Right ventricle myocardium superior (tissue), 1 donor: Measurements from ENCODE around the gene PSMA3. TPM values are rescaled to one million over a fixed set of nuclear protein-coding genes. Genes with fewer than 3 reads are reported as not detected.
A peak's percentile ranks its signal among the peaks of the same experiment; 100 is the strongest.
"Not testable (repeated sequence)": the region's sequence is repeated elsewhere in the genome, so short reads cannot be mapped to it uniquely, and the experiment has no call there.

Experiments
- ATAC-seq: fragments of 200-7000 bp; cut with Tn5 transposase; one replicate; pipeline ENCODE4 v1.9.1; 2020; ENCODE audit warnings: mild to moderate bottlenecking; ENCODE audit not compliant: poor library complexity
- DNase-seq: peaks from one replicate; pipeline ENCODE4 v3.0.0-alpha.2; 2020
- intact Hi-C: fragments of 100-400 bp; cut with DNase I; formaldehyde crosslinking; loops from one replicate; pipeline ENCODE4 v1.11.2; 2022
- total RNA-seq: library from RNA; stranded (reverse); fragmentation: NEBNext Ultra II Directional; extraction: Animal tissue kit (Norgen Biotek cat#: 25700); gene quantifications from one replicate; pipeline ENCODE4 v1.2.1, GENCODE V29; 2021
- donor health status: DM: no; HTN: yes; CAD: no; lungs with severe emphysema.

PSMA3 gene
- total RNA-seq, 1 donor from 2014 or later = 162 TPM

DNA sequence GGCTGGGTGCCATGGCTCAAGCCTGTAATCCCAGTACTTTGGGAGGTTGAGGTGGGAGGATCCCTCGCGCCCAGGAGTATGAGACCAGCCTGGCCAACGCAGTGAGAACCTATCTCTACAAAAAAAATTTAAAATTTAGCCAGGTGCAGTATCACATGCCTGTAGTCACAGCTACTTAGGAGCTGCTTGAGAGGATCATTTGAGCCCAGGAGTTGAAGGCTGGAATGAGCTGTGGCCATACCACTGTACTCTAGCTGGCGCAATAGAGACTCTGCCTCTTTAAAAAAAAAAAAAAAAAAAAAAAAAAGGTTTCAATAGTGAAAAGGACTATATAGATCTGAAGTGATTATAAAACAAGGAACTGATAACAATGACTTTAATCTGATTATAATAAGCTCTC, 13.5 kb downstream of the PSMA3 start:
- ATAC-seq (no peak), DNase-seq (no peak)
- intact Hi-C loops = no loop called here

DNA sequence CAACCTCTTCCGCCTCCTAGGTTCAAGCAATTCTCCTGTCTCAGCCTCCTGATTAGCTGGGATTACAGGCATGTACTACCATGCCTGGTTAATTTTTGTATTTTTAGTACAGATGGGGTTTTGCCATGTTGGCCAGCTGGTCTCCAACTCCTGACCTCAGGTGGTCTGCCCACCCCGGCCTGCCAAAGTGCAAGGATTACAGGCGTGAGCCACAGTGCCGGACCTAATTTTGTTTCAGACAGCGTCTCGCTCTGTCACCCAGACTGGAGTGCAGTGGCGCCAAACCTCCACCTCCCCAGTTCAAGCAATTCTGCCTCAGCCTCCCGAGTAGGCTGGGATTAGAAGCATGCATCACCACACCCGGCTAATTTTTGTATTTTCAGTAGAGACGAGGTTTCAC, 17.4 kb downstream of the PSMA3 start:
- ATAC-seq, DNase-seq, intact Hi-C loops: not testable (repeated sequence)

DNA sequence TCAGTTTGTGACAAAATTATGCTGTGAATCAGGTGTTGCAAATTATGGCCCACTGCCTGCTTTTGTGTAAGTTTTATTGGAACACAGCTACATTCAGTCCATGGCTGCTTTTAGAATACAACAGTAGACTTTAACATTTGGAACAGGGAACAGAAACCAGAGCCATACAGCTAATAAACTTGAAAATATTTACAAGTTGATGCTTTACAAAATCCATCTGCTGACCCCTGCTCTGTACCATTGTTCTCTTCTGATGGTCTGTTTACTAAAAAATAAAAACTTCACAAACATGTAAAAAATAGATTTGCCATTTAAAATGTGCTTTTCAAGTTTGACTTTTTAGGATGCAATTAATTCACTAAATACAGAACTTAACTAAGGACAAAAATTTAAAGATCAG, 20.8 kb downstream of the PSMA3 start:
- ATAC-seq (no peak), DNase-seq (no peak)
- intact Hi-C loops = no loop called here

DNA sequence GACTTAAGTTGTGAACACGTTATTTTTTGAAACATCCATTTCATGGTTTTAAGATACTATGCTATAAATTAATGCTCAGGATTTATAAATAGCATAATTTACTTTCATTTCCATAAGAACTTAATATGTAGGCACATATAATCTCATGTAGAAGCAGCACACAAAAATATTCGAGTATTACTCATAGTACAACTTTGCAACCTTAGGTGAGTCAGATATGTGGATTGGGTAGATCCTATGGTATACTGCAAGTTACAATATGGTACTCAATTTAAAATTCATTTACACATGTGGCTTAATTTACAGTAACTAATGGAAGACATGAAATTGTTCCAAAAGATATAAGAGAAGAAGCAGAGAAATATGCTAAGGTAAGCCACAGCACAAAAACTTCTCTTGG, 26.0 kb downstream of the PSMA3 start:
- DNase-seq (no peak), ATAC-seq (no peak)
- intact Hi-C loops = no loop called here

DNA sequence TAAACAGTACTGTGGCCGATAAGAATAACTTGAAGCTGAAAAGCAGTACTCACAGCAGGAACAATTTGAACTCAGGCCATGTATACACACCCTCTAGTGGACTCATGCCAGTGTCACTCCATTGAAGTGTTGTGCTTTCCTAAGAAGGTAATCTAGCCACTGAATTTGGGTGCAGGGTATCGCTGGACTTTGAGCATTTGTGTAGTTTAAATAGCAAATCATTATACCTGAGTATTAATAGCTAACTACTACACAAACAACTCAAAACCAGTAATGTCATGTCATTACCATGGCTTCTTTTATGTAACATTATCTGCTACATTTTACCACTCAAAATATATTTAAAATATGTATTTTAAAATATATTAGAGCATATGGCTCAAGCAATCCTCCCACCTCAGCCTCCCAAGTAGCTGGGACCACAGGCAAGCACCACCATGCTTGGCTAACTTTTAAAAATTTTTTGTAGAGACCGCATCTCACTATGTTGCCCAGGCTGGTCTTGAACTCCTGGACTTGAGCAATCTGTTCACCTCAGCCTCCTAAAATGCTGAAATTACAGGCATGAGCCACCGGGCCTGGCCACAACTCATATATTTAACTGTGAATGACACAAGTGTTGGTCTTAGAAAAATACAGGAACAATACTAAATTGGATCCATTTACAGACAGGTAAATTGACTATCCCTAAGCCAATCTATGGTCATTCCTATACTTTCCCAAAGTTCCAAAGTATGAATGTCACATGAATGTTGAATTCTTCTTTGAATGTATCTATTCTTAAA, 28.1 kb downstream of the PSMA3 start:
- peak; percentile 91 for ATAC-seq
- intact Hi-C loops = no loop called here
- no peak for DNase-seq

DNA sequence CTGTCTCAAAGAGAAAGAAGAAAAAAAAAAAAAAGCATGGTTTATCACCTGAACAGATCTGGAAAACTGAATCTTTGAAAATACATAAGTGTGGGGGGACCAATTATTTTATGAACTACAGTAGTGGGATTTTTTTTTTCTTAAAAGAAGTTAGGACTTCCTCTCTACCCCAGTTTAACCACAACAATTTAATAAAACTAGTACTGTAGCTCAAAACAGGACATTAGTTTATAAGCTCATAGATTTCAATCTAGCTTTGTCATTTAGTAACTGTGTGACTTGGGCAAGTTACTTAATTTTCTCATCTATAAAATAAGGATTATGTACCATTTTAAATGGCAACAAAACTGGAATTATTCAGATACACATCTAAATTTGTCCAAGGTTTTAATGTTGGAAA, 30.2 kb downstream of the PSMA3 start:
- no peak for ATAC-seq
- intact Hi-C loops = no loop called here
- no peak for DNase-seq

DNA sequence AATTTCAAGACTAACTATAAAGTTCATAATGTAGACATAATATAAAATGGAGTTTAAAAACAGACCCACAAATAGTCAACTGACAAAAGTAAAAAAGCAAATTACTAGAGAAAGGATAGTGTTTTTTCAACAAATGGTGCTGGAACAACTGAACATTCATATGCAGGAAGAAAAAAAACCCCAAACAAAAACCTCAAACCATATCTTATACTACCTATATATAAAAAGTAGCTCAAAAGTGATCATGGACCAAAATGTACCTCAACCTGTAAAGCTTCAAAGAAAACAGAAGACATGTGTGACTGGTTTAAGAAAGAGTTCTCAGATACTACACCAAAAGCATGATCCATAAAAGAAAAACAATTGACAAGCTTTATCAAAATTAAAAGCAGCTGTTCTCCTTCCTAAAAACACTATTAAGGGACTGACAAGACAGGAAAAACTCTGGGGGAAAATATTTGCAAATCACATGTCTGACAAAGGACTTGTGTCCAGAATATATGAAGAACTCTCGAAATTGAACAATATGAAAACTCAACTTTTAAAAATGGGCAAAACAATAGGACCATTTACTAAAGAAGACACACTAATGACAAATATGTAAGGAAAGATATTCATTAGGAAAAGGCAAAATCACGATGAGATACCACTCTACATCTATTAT, 31.0 kb downstream of the PSMA3 start:
- ATAC-seq (no peak), DNase-seq (no peak)
- intact Hi-C loops = no loop called here

DNA sequence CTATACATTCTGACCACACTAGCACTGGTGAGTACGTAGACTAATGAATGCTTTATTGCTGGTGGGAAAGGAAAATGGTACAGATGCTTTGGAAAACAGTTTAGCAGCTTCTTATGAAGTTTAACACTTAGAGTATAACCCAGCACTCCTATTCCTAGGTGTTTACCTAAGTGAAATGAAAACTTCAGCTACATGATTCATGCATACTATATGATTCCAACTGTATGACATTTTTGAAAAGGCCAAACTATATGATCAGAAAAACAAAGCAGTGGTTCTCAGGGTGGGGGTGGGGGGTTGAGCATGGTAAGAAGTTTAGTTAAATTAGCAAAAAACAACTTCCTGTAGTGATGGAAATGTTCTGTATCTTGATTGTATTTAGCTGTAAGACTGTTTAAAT, 31.6 kb downstream of the PSMA3 start:
- no peak for DNase-seq
- intact Hi-C loops = no loop called here

DNA sequence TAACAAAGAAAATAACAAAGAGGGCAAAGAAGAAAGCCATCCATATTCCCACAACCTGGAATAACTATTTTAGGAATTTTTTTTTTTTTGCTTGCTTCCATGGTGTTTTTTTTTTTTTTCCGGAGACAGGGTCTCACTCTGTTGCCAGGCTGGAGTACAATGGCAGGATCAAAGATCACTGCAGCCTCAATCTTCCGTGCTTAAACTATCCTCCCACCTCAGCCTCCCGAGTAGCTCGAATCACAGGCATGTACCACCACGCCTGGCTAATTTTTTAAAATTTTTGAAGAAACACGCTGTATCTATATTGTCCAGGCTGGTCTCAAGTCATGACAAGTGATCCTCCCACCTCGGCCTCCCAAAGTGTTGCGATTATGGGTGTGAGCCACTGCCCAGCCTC, 33.5 kb downstream of the PSMA3 start:
- DNase-seq (no peak), ATAC-seq (no peak)
- intact Hi-C loops = no loop called here

More for the DNA sequence above, 31.6 kb downstream of the PSMA3 start:
- ATAC-seq = no peak

DNA sequence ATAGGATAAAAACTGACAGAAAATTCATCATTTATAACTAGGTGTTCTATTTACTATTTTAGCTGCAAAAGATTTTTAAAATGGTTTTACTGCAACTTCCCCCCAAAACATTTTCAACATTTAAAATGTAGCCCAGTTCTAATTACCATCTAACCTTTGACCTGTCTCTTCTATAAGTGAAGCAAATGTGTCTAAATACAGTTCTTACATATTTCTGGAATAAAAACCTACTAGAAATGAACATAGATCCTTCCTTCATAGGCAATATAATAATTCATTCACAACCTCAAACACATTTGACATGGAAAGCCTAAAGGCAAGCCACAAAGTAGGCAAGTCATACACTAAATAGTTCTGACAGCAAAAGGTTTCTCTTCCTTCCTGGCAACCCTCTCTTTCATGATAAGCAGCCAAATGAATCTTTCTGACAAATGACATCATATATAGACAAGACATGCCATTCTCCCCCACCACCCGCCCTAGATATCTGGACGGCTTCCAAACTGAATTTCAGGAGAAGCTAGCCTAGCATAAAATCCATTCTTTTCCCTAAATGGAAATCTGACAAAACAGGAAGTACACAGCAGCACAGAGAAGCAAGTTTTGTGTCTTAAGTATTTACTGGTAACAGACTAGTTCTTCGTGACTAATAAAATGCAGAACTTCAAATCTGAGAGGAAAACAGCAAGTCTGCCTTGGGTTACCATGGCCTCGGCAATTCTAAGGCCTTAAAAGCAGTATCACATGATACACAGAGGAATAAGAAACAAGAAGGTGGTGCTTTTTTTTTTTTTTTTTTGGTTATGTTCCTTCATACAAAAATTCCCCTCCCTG, 36.5 kb downstream of the PSMA3 start:
- intact Hi-C loops = no loop called here
- DNase-seq = no peak

DNA sequence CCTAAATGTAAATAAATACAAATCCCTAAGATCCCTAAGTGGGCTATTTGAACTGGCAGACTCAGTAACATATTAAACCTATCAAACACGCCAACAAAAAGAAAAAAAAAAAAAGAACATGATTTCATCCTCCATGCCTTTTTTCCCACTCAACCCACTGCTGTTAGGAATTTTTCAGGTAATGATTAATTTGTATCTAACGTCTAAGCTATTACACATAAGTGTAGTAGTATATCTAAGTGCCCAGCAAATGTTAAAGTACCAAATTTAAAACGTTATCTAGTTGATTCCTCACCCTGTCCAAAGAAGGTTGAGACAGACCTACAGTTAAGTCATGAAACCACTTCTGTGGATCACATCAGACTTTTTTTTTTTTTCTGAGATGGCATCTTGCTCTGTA, 37.3 kb downstream of the PSMA3 start:
- peak; percentile 13 for ATAC-seq
- intact Hi-C loops = no loop called here
- DNase-seq = no peak

More for the DNA sequence above, 36.5 kb downstream of the PSMA3 start:
- ATAC-seq = peak; percentile 75

DNA sequence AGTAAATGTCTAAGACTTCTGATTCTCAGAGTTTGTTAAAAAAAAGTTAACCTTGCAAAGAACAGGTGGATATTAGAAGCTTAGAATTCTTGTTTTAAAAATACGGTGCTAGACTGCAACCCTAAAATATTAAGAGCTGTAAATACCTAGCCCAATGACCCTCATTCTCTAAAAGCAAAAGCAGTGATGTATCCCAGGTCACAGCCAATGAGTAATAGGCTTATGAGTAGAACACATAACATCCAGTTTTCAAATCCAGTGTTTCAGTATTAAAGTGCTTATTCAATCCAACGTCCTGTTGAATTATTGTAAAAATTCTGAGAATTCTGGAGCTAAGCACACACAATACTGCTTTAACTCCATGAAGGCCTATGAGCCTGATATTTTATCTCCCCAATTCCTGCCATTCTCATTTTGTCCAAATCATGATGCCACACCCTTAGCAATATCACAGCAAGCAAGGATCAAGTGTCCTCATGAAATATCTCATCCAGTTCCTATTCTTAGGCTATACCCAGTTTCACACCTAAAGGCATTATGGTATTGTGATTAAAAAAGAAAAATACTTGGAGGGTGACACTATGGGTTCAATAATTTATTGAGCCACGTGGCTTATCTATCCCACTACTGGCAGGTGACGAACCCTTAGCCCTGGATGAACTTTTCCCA, 38.4 kb downstream of the PSMA3 start:
- intact Hi-C loops = no loop called here
- ATAC-seq = no peak
- DNase-seq = no peak

DNA sequence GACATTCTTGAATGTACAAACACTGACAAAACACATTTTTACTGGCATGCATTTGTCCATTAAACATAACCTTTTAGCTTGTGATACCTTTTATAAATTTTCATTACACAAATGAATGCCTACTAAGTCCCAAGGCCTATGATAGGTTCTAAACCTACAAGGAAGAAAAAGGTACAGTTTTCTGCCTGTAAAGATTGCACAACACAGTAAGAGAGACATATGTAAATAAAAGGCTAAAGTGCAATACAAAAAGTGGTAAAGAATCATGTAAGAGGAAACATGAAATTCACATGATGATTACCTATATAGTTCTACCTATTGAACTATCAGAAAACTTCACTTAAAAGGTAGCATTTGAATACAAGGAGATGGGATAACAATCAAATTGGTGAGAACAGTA, 39.1 kb downstream of the PSMA3 start:
- DNase-seq = no peak
- intact Hi-C loops = no loop called here
- no peak for ATAC-seq

DNA sequence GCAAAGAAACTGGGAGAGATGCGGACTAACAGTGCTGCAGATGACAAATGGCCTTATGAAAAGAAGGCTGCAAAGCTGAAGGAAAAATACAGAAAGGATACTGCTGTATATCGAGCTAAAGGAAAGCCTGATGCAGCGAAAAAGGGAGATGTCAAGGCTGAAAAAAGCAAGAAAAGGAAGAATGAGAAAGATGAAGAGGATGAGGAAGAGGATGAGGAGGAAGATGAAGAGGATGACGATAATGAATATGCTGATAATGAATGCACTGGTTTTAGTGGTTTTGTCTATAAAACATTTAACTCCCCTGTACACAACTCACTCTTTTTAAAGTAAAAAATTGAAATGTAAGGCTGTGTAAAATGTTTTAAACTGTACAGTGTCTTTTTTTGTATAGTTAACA, 40.5 kb downstream of the PSMA3 start:
- DNase-seq (no peak), ATAC-seq (no peak)
- intact Hi-C loops = no loop called here

DNA sequence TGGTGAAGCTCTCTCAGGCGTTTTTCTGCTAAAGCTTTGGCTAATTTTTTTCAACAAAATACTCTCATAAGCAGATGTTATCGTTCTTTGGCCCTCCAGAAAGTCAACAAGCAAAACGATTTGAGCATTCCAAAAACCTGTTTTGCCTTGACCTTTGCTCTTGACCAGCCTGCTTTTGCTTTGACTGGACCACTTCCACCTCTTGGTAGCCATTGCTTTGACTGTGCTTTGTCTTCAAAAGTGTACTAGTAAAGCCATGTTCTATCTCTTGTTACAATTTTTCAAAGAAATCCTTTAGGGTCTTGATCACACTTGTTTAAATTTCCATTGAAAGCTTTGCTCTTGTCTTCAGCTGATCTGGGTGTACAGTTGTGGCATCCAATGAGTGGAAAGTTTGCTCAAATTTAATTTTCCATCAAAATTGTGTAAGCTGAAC, 43.0 kb downstream of the PSMA3 start:
- intact Hi-C loops = no loop called here
- no peak for ATAC-seq
- DNase-seq = no peak

DNA sequence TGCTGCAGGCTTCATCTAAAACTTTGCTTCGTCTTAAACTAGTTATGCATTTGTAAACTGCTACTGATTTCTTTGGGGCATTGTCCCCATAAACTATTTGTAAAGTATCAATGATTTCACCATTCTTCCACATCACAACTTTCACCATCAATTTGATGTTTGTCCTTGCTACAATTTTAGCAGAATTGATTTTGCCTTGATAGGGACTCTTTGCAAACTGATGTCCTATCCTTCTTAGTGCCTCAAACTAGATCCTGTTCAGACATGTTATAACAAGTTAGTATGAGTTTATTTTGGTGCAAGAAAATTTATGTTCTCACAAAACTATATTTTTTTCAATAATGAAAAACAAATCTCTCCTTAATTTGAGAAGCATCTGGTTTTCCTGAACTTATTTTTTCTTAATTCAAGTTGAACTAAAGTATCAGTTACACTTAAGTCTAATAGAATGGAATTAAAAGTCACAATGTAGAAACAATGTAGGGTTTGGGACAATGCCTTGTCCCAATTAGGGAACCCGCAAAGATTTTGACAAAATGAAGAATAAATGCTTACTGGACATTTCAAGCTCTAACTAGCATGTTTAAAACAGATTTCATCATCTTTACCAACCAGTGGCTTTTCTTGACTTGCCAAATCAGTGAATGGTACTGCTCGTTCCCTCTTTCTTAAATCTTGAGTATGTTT, 43.6 kb downstream of the PSMA3 start:
- DNase-seq (no peak), ATAC-seq (no peak)
- intact Hi-C loops = no loop called here

DNA sequence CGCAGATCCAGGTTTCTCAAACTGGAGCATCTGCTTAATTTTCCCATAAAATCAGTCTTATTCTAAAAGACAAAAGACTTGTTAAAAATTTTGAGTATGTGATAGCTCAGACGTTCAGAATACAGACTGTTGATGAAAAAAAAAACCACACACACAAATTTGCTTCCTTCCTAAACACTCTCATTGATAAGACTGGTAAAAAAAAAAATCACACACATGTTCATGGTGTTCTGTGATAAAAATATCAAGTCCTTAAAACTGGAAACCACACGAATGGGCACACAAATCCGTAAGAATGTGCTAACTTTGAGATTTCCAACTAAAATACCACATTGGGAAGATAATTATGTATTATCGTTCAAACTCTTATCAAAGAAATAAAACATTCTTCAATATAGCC, 47.0 kb downstream of the PSMA3 start:
- intact Hi-C loops = no loop called here
- DNase-seq (no peak), ATAC-seq (no peak)

DNA sequence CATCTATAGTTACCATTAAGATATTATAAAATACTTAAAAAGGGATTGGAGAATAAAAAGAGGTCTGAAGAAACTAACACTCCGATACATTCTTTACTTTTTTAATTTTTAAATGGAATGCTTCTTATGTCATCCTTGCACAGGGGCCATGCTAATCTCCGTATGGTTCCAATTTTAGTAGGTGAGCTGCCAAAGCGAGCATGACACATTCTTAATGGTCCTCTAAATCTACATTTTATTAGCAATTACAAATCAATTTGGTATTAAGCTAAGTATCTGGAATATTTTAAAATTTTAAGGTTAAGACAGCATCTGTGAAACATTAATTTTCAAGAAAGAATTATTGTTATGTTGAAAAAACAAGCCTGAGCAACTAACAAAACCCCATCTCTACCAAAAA, 47.5 kb downstream of the PSMA3 start:
- intact Hi-C loops = no loop called here
- DNase-seq (no peak), ATAC-seq (no peak)

DNA sequence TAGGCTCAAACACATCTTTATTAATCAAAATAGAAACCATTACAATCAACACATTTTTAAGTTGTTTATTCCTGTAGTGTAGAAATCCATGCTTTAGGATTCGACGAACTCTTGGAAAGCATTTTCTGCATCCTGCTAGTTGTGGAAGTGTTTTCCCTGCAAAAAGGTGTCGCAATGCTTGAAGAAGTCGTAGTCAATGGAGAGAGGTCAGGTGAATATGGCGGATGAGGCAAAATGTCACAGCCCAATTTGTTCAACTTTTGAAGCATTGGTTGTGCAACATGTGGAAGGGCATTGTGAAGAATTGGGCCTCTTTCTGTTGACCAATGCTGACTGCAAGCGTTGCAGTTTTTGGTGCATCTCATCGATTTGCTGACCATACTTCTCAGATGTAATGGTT, 49.6 kb downstream of the PSMA3 start:
- no peak for ATAC-seq
- DNase-seq = no peak
- intact Hi-C loops = no loop called here
